ENCODE measurements around the gene TNK1.
"Not testable (repeated sequence)": the region's sequence is repeated elsewhere in the genome, so short reads cannot be mapped to it uniquely, and the experiment has no call there.

Gene TNK1

DNA sequence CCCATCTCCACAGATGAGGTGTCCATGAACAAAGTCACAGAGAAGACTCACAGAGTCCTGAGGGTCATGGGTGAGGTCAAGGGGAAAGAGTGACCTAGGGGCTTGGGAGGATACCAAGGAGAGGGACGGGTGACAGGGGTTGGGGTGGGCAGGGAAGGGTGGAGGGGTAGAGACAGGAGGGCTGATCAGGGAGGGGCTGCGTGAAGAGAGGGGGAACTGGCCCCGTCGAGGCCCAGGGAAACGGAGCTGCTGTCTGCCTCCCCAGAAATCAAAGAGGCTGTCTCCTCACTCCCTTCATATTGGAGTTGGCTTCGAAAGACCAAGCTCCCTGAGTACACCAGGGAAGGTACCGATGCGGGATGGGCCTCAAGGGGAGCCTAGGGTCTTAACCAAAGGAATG lies 25.3 kb upstream of the TNK1 start:
- DNase-seq: no peak

DNA sequence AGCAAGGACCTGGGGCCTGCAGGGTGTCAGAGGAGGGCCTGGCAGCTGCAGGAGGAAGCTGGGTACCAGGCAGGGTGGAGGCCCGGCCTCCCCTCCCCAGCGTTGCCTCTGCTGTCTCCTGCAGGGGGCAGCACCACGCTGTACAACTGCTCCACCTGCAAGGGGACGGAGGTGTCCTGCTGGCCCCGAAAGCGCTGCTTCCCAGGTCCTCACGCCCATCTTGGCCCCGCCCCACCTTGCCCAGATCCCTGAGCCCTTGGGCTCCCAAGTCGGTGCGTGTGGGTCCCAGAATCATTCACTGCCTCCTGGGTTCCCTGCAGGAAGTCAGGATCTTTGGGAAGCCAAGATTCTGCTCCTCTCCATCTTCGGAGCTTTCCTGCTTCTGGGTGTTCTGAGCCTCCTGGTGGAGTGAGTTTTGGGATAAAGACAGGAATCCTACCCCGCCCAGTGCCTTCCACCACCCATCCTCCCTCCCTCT lies 24.8 kb upstream of the TNK1 start:
- DNase-seq: peak; percentile 23

DNA sequence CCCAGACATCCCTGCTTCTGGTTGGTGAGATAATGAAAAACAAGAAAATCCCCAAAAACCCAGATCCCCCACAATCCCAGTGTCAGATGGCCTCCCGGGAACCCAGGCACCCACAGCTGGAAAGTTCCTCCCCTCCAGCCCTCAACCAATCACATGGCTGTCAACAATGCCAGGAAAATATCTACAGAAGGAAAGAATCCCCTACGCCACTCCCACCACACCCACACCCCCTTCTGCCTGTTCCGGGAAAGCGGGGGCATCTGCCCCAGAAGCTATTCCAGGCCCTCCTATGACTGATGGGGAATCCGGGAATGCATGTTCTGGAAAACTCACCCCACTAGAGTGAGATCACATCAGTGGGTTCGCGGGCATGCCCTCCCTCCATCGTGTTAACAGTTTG lies 24.1 kb upstream of the TNK1 start:
- no peak for DNase-seq

DNA sequence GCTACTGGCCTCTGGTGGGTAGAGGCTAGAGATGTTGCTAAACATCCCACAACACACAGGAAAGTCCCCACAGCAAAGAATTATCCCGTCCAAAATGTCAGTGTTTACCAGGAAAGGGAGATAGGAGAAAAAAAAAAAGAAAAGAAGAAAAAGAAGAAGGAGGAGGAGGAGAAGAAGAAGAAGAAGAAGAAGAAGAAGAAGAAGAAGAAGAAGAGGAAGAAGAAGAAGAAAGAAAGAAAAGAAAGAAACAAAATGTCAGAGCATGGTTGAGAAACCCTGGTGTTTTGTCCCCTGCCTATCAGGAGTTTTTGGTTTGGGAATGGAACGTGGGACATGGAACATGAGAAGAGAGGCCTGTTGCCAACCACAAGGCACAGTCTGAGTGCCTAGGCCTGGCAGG lies 23.5 kb upstream of the TNK1 start:
- DNase-seq: no peak

DNA sequence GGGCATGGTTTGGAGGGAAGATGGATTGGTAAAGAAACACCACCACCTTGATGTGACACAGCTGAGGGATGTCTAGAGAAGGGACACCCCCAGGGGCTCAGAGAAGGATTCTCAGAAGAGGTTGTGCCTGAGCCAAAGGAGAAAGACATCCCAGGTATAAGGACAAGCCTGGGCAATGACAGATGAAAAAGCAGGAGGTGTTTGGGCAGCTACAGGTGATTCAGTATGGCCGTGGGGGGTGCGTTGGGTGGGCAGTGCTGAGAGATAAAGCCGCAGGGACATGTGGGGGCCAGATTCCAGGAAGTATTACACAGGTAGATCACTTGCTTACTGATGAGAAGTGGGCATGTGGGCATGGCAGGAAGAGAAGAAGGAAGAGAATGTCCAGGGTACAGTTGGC lies 19.0 kb upstream of the TNK1 start:
- DNase-seq: no peak

DNA sequence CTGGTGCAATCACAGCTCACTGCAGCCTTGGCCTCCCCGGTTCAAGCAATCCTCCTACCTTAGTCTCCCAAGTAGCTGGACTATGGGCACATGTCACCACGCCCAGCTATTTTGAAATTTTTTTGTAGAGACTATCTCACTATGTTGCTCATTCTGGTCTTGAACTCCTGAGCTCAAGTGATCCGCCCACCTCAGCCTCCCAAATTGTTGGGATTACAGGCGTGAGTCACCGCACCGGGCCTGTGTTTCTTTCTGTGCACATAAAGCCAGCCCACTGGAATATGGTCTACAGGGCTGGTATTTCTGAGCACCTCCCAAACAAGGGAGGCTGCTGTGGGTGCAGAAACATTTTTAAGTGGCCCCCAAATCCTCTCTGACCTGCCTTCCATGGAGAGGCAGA lies 17.6 kb upstream of the TNK1 start:
- DNase-seq: no peak

DNA sequence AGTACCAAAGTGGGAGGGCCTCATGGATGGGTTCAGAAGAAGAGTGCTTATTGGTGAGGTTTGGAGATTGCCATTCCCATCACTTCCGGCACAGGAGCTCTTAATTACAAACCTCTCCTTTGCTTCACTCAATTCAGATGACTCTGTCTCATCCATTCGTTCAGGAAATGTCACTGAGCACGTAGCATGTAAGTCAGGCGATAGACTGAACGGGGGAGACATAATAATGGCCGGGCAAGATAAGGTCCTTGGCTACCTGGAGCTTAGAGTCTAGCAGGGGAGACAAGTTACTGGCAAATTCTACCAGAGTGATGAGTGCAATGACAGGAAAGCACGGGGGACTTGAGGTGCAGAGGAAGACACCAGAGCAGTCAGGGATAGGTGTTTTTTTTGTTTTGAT lies 14.9 kb upstream of the TNK1 start:
- not testable (repeated sequence) for DNase-seq

DNA sequence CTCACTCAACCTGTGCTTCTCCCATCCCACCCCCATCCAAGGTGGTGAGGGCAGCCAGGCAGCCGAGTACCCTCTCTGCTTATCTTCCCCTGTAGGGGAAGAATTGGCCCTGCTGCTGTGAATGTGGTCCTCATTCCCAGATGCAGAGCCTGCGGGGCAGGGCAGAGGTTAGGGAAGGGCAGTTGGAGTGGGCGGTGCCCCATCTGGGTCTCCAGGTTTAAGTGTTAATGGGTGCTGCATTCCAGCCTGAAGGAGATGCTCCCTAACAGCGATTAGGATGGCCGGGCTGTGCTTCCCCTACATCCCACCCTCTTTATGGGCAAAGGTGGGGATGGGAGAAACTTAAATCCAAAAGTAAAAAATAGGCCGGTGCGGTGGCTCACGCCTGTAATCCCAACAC lies 13.8 kb upstream of the TNK1 start:
- DNase-seq: no peak

DNA sequence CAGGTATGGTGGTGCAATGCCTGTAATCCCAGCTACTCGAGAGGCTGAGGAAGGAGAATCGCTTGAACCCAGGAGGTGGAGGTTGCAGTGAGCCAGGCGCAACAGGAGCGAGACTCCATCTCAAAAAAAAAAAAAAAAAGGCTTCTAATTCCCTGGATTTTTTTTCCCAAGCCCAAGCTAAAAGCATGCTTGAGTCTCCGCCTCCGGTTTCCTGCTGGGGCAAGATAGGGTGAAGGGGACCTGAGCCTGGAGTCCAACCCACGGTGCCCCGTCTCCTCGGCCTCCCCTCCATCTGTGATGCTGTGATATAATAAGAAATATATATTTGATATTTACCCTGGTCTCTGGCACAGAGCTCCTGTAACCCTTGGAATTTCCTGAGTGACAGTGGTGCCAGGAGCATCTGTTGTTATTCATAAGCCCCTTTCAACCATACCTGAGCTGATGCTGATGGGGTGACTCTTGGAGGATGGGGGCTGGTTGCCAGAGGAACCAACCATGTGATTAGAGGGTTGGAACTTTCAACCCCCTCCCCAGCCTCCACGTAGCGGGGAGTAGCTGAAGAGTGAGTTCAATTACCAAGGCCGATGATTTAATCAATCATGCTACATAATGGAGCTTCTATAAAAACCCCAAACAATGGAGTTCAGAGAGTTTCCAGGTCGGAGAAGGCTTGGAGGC lies 12.8 kb upstream of the TNK1 start:
- DNase-seq: no peak

DNA sequence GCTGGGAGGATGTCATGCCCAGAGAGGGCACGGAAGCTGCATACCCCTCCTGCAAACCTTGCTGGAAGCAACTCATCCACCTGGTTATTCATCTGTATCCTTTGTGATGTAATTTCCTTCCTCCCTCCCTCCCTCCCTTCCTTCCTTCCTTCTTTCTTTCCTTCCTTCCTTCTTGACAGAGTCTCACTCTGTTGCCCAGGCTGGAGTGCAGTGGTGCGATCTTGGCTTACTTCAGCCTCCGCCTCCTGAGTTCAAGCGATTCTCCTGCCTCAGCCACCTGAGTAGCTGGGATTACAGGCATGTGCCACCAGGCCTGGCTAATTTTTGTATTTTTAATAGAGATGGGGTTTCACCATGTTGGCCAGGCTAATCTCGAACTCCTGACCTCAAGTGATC lies 12.3 kb upstream of the TNK1 start:
- DNase-seq: not testable (repeated sequence)

DNA sequence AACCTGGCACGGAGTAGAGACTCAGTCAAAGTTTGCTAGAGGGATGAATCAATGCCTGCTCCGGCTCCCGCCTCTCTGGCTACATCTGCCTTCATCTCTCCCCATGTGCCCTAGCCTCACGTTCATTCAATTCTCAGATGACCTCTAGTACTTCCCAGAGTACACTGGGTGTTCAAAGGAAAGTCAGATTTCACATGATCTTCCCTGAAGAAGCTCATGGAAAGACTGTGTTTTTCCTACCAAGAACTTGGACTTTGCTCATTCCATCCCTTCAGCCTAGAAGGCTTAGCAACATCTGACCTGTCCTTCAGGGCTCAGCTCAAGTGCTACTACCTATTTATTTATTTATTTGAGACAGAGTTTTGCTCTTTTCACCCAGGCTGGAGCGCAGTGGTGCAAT lies 11.1 kb upstream of the TNK1 start:
- no peak for DNase-seq

DNA sequence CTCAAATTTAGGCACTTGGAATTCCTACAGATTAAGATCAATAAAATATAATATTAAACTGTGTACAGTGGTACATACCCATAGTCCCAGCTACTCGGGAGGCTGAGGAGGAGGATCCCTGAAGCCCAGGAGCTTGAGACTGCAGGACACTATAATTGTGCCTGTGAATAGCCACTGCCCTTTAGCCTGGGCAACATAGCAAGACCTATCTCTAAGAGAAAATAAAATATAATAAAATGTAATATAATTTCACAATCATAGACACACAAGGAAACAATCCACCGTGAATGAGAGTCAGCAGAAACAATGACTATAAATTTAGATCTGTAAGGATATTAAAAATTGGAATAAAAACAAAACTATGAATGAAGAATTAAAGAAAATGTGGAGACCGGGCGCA lies 10.0 kb upstream of the TNK1 start:
- DNase-seq: no peak

DNA sequence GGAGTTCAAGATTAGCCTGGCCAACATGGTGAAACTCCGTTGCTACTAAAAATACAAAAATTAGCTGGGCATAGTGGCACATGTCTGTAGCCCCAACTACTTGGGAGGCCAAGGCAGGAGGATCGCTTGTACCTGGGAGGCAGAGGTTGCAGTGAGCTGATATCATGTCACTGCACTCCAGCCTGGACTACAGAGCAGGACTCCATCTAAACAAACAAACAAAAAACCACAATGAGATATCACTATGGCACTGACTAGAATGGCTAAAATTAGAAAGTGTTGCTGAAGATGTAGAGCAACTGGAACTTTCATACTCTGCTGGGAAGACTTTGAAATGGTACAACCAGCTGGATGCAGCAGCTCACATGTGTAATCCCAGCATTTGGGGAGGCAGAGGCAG lies 6.5 kb upstream of the TNK1 start:
- DNase-seq: no peak

DNA sequence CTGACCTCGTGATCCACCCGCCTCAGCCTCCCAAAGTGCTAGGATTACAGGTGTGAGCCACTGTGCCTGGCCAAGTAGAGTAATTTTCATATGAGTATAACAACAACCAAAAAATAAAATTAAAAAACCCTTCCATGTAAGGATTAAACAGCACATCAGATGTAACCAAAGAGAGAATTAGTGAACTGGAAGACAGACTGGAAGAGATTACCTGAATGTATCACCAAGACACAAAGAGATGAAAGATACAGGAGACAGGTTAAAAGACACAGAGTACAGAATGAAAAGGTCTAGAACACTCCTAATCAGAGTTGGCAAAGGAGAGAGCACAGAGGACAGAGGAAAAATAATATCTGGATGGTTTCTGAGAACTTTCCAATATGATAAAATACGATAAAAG lies 1.8 kb upstream of the TNK1 start:
- DNase-seq: no peak

DNA sequence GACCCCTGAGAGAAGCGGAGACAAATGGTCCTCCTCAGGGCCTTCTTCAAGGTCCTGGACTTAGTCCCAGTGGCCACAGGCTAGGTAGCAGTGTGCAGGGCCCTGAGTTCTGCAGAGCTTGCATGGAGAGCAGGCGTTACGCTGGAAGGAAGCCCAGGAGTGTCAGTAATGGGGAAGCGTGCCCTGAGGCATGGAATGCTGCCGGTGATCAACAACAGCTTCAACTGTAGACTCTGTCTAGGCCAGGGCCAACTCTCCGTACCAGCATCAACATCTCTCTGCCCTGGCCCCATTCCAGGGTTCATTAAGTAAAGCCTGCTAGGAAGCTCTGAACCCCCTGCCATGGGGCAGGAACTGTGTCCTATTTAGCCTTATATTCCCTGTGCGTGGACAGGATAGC lies 568 bp upstream of the TNK1 start:
- DNase-seq: no peak

DNA sequence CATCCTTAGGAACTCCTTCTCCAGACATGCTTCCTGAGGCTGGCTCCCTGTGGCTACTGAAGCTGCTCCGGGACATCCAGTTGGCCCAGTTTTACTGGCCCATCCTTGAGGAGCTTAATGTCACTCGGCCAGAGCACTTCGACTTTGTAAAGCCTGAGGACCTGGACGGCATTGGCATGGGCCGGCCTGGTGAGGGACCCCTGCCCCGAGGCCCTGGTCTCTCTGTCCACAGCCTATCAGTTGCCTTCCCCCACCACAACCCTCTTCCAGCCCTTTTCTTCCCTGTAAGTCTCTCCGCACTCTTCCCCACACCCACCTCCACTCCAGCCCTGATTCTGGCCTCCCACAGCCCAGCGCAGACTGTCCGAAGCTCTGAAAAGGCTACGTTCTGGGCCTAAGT lies 2.0 kb downstream of the TNK1 start:
- no peak for DNase-seq

DNA sequence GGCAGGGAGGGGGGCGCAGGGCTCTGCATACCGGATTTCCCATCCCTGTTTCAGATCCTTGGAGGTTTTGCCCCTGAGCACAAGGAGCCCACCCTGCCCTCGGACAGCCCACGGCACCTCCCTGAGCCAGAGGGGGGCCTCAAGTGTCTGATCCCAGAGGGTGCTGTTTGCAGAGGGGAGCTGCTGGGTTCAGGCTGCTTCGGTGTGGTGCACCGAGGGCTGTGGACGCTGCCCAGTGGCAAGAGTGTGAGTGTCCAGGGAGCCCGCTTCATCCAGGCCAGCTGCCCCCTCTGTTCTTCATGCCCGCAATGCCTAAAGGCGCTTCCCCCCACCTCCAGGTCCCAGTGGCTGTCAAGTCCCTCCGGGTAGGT lies 2.5 kb downstream of the TNK1 start:
- DNase-seq: no peak

DNA sequence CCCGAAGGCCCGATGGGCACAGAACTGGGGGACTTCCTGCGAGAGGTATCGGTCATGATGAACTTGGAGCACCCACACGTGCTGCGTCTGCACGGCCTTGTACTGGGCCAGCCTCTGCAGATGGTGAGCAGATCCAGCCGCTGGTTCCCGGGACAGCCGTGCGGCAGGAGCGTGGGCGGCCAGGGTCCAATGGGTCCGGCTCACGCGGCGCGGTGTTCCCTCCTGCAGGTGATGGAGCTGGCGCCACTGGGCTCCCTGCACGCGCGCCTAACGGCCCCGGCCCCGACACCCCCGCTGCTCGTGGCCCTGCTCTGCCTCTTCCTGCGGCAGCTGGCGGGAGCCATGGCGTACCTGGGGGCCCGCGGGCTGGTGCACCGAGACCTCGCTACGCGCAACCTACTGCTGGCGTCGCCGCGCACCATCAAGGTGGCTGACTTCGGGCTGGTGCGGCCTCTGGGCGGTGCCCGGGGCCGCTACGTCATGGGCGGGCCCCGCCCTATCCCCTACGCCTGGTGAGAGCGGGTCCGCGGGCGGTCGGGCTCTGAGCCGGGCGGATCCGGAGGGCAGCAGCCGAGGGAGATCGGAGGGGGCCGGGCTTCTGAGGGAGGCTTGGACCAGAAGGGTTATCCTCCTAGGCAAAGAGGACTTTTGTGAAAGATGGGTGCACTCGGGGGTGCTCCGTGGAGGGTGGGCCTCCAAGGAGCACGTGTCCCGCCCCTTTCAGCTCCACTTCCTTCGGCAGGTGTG lies 3.0 kb downstream of the TNK1 start:
- peak; percentile 9 for DNase-seq

DNA sequence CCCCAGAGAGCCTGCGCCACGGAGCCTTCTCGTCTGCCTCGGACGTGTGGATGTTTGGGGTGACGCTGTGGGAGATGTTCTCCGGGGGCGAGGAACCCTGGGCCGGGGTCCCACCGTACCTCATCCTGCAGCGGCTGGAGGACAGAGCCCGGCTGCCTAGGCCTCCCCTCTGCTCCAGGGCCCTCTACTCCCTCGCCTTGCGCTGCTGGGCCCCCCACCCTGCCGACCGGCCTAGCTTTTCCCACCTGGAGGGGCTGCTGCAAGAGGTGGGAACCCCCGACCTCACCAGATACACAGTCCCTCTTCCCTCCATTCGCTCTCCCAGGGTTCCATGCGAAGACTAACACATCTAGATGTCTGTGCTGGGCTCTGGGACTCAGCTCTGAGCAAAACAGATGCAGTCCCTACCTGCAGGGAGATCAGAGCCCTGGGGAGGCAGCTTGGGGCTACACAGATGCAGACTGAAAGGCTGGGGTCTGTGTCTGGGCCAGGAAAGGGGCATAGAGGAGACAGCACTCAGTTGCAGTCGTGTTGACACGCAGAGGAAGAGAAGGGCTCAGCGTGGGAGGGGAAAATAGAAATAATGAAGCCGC lies 3.7 kb downstream of the TNK1 start:
- DNase-seq: no peak

DNA sequence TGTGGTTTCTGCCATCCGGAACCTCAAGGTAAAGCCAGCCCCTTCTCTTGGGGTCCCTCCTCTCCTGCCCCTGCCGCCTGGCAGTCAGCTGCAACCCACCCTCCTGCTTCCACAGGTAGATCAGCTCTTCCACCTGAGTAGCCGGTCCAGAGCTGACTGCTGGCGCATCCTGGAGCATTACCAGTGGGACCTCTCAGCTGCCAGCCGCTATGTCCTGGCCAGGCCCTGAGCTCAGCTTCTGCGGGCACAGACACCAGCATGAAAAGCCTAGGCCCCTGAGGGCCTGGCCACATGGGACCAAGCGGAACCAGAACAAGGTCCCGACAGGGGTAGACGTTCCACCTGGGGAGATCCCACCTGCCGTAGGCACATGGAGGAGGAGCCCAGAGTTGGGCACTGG lies 8.0 kb downstream of the TNK1 start:
- no peak for DNase-seq

DNA sequence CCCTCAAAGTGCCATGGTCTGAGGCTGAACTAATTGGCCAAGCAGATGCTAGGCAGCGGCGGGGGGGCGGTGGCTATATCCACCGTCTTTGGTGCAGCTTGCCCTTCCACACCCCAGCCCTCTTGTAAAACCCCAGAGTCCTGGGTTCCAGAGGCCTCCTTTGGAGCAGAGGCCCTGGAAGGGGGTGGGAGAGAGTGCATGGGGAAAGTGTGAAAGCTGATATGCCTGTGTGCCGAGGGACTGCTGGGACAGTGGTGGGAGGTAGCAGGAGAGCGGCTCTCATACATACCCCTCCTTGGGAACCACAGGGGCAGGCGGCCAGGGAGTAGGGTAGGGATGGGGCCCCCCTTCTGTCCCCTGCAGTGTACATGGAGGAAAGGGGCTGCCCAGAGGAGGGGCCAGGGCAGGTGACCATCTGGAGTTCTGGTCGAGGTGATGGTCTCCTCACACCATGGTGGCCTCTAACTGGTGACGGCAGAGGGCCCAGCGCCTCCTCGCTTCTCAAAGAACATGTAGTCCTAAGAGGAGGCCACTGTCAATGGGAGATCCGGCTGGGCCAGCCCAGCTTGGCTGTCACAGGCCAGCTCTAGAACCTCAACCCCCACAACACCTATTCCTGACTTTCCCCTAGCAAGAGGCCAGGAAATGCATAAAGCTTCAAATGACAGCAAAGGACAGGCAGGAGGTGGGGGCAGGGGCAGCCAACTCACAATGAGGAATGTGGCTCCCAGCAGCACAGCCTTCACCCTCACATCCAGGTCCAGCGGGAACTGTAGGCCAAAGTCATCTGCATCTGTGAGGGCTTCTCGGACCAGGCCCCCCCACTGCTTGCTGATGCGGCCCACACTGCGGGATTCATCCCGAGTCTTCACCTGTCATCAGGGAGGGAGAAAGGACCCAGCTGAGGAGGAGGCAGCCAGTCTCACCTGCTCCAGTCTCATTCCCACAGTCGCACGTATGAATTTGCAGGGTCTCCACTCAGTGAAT lies 9.3 kb downstream of the TNK1 start:
- no peak for DNase-seq

DNA sequence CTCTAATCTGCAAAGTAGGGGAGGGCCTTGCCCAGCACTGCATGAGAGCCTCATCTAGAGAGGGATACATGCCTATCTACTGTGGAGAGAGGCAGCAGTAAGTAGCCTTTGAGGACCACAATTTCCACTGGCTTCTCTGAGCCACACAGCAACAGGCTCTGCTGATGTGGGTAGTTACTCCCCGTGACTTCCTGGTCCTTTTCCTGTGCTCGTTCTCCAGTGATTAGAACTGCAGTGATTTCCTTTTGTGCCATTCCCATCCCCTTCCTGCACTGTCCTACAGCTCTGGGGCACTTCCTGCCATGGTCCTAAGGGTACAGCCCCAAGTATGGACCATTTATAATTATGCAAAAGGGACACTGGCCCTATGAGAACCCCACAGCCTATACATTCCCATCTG lies 10.4 kb downstream of the TNK1 start:
- DNase-seq: no peak

Data from NCI-H774 (cell line).